Esophagus mucosa (tissue), 1 donor: Measurements from ENCODE around the gene DKC1. TPM values are rescaled to one million over a fixed set of nuclear protein-coding genes. Genes with fewer than 3 reads are reported as not detected.
A peak's percentile ranks its signal among the peaks of the same experiment; 100 is the strongest.

Experiments
- ATAC-seq: fragments of 200-7000 bp; cut with Tn5 transposase; one replicate; pipeline ENCODE4 v1.9.1; 2020
- total RNA-seq: library from RNA; stranded (reverse); gene quantifications from one replicate; pipeline ENCODE4 v1.2.4, GENCODE V29; 2023
- donor health status: DM: yes; HTN: yes; CAD: no.

DKC1 gene
- total RNA-seq, result 44.8 TPM

- ATAC-seq, result peak; percentile 97
These were observed at the start of gene DKC1 for GRCh38 chrX:154762537-154763296. Gene DKC1 (plus strand): TSS chrX:154762864. CDS start chrX:154762966, 102 bp downstream.

DNA sequence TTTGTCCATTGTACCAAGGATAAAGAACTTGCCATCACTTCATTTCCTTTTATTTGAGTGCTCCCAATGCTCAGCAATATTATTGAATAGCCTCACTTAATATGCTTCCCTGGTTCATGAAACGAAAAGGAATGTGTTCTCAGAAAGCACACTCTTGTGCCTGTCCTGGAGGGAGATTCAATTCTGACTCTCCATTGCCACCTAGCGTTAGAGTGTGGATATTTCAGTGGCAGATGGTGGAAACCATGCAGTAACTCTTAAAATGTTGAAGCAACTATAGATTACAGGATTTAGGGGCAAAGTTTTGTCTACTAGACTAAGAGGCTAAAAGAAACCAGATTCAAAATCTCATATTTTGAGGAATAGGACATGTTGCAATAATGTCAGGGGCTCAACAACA is 47.7 kb upstream of the DKC1 start:
- ATAC-seq, result peak; percentile 54

DNA sequence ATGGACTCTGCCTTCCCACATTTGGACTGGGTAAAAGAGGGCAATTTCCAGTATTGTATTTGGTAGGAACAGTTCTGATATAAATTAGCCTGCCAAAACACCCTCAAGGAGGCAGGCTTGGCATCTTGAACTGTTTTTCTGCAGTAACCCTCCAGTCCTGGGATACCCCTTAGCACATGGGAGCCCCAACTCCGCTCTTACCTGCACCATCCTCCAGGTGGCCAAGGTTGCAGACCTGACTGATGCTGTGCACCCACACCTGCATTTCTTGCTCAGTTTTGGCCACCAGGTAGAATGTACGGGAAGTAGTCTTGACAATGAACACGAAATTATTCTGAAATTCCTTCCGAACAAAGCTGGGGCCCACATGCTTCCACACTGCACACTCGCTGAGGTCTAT is 46.8 kb upstream of the DKC1 start:
- ATAC-seq, result no peak

DNA sequence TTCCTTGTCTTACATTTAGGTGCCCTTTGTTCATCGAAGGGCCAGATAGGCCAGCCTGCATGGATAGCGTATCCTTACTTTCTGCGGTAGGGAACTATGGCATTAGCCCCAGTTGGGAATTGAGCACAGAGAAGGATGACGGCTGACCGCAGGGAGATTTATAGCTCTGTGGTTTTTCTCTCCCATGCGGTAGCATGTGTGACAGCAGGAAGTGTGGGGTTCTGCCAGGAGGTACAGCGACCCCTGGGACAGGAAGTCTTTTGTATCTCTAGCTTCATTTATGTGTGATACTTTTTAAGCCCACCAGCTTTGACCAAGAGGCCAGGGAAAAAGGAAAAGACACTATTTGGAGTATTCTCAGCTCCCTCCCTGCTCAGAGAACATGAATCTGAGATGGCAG is 44.8 kb upstream of the DKC1 start:
- ATAC-seq, result no peak

DNA sequence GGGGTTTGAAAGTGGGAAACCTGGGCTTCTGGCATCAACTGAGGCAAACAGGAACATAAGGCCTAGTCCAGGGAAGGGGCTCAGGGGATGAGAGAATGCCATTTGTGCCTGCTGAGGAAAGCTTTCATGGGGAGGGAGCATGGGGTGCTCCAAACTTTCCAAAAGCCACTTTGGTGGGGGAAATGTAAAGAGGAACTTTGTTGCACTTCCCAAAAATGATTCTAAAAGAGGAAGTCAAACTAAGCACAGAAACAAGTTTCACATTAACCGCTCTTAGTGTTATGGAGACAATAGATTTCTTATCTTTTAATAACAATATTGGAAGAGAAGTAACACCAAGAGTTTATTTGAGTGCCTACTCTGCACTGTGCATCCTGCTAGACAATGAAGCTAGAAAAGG is 44.0 kb upstream of the DKC1 start:
- no peak for ATAC-seq

DNA sequence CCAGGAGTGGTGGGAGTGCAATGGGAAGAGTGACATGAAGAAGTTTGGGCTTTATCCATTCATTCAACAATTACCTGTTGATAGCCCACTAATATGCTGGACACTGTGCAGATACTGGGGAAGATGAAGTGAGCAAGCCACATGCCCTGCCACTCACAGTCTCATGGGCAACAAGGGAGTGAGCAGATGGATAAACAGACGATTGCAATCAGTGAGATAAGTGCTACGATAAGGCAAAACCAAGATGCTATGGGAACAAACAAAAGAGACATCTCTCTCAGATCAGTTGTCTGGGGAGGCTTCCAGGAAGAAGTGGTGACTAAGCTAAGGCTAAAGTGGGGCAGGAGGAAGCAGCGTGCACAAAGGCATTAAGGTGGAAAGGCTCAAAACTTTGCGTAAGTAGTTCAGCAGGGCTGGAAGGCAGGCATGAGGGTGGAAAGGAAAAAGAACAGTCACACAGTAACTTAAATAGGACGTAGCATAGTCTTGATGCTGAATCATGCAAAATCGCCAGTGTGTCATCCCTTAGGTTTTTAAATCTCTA is 43.5 kb upstream of the DKC1 start:
- ATAC-seq, result peak; percentile 83

DNA sequence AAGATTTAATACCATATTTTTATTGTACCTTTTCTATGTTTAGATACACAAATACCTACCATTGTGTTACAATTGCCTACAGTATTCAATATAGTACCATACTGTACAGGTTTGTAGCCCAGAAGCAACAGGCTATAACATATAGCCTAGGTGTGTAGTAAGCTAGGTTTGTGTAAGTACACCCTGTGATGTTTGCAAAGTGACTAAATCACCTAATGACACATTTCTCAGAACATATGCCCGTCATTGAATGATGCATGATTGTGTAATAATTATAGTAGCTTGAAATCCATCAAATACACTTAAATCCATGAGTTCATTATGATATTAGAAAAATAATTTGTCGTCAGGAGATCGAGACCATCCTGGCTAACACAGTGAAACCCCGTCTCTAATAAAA is 42.6 kb upstream of the DKC1 start:
- peak; percentile 63 for ATAC-seq

DNA sequence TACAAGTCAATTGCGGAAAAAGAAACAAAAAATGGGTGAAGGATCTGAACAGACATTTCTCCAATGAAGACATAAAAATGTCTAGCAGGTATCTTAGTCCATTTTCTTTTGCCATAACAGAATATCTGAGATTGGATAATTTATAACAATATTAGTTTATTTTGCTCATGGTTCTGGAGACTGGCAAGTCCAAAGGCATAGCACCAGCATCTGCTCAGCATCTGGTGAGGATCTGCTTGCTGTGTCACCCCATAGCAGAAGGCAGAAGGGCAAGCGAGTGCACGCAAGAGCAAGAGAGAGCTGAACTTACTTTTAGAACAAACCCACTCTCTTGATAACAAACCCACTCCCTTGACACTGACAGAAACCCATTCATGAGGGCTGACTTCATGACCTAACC is 41.5 kb upstream of the DKC1 start:
- ATAC-seq, result no peak

GRCh38 chrX:154724993-154725756 is 37.5 kb upstream of the DKC1 start:
- ATAC-seq, result no peak

- no peak for ATAC-seq
These were observed 35.2 kb upstream of the DKC1 start for GRCh38 chrX:154727418-154727817.

- ATAC-seq, result no peak
These were observed 34.8 kb upstream of the DKC1 start for GRCh38 chrX:154727871-154728270.

DNA sequence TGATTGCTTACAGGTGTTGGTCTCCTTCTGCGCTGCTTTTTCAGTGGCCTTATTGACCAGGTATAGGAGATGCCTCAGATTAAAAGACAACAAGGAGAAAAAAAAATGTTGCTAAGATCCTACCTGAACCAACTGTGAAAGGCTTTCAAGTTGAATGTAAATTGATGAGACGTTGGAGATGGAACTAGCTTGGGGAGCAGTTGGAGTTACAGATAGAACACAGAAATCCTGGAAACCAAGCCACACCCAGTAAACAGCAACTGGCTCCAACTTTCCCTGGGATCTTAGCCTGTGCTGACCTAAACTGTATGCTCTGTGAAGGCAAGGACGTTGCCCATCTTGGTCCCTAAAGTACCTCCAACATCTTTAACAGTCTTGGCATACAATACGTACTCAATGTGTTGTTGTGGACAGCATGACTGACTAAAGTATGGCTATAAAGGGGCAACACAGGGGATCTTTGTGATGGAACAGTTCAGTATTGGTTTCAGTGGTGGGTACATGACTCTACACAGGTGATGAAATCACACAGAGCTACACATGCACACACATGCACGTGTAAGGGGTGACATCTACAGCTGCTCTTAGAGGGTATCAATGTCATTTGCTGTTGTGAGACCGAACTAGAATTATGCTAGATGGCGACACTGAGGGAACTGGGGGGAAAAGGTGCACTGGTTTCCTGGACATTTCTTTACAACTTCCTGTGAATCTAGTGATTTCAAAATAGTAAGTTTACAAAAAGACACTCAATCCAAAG is 34.1 kb upstream of the DKC1 start:
- ATAC-seq, result no peak

- no peak for ATAC-seq
These were observed 33.2 kb upstream of the DKC1 start for GRCh38 chrX:154729439-154729838.

DNA sequence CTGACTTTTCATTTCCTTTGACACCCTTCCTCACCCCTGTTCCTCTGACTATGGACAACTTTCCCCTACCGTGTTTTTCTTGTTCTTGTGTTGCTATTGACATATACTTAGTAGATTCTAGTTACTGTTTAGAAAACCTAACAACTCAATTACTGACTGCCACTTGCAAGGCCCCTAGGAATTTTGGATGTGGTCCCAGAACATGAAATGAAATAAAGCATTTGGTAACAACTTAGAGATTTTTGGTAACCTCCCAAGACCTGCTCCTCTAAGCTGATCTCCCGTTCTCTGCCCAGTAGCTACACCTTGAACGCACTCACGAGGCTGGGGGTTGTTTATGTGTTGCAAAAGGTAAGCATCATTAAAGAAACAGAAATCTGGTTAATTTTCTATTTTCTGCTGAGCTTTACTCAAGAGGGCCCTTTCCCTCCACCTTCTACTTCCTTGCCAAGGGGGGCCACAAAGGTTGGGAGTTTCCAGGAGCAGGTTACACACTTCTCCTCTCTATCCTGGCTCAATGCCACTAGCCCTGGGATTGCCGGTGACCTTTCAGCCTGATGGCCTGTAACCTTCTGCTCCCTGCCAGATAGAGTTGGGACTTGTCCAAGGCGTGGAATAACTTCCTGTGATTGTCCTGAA is 32.3 kb upstream of the DKC1 start:
- peak; percentile 50 for ATAC-seq

DNA sequence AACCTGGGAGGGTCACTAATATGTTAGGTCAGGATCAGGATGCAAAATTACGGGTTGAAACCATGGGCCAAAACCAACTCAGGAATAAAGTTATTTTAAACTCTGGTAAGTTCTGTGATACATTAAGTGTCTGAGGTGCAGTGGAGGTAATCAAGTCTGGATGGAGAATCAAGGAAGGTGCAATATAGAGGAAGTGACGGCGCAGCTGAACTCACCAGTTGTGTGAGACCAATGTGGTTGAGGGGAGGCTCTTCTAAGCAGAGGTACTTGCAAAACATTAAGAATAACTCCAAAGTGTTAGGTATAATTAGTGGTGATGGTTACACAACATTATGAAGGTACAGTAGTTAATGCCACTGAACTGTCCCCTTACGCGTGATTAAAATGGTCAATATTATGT is 31.5 kb upstream of the DKC1 start:
- ATAC-seq, result no peak

DNA sequence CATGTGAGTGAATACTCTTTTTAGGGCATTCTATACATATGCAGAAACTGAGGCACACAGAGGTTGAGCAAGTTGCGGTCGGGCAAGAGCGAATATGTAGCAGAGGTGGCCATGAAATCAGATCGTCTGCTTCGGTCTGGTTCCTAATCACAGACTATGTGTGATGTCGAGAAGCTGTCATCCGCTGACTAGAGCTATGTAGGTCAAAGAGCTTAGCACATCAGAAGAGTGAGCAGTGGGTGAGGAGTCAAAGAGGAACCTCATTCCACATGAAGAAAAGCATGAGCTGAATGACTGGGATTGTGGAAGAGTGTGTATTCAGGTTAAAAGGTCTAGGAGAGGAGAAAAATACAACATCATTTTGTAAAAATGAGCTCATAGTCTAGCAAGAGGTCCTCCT is 30.8 kb upstream of the DKC1 start:
- ATAC-seq, result no peak

DNA sequence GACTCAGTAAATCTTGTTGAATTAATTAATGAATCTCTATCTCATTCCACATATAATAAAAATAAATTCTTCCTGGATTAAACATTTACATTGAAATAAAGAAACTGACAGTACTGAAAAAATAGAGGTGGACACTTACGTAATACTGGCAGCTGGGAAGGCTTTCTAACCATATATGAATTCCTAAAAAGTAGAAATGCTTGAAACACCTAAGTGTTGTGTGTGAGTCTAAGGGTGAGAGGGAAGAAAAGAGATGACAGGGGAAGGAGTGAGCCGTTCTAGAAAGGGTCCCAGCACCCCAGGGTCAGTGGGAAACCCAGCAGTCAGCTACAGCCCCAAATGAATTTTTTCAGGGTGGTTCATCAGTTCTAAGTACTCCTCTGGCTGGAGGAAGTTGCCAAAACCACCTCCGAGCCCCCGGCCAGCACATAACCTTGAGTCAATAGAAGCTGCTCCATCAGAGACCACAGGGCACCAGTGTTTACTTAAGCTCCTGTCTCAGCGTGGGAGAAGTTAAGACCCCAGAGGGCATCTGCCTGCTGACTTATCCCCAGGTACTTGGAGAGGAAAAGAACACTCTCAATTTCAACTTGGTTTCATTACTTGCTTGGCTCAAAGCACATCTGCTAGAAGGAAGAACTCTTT is 30.1 kb upstream of the DKC1 start:
- no peak for ATAC-seq

- ATAC-seq, result no peak
These were observed 29.6 kb upstream of the DKC1 start for GRCh38 chrX:154733066-154733425.

DNA sequence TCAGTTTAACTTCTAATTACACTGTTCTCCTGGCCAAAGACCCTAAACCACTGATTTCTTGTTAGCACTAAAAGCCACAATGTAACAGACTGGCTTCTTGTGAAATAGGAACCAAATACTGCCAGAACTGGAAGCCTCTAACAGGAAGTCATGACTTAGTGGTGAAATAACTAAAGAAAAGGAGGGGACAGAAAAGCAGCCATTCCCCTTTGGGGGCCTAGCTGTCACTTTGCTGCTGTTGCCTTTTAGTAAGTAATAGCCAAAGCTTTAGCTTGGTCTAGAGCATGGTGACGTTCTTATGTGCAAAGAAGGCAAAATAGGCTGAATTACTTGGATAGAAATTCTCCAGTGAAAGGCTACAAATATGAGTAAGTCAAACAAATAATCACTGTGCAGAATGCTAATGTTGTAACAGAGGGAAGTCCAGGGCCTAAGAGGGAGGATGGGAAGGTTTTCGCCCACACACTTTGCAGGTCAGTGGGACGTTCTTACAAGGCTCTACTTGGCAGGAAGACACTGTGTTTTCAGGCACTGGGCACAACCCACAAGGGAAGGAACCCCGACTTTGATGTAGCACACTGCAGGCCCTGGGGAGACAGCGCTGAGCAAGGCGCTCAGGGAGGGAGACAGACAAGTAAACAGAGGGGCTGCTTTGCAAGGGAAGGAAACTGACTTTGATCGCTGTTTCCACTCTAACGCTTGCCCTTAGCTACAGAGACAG is 28.4 kb upstream of the DKC1 start:
- ATAC-seq, result peak; percentile 14

DNA sequence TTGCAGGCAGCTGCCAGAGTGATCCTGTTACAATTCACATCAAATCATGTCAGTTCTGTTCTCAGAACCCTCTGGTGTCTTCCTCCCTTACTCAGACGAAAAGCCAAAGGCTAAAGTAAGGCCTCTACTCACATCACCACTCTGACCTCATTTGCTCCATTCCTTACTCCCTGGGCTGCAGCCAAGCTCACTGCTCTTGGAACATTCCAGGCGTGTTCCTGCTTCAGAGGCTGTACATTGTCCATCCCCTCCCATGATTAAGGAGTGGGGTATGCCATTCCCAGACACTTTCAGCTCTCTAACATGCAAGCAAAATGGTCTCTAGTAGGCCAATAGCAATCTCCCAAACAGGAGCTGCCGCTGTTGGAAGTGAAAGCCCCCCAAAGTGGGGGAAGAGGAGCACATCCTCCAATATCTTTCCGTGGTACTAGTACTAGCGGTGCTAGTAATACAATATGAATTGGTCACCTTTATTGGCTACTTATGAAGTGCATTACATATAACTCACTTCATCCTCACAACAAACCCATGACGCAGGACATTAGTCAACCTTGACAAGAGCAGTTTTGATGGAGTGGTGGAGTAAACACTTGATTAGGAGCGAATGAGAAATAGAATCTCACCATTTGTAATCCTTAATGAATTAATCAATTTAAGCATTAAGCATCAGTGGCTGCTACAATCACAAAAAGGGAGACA is 26.8 kb upstream of the DKC1 start:
- ATAC-seq, result no peak

- ATAC-seq, result no peak
These were observed 25.5 kb upstream of the DKC1 start for GRCh38 chrX:154737136-154737535.
